HG03097 (cell line): ENCODE results near the gene PELI3.
A peak's percentile ranks its signal among the peaks of the same experiment; 100 is the strongest.
"Not testable (repeated sequence)": the region's sequence is repeated elsewhere in the genome, so short reads cannot be mapped to it uniquely, and the experiment has no call there.

Experiments
- ATAC-seq: cut with Tn5 transposase; IDR thresholded peaks from one replicate; pipeline ENCODE4 v1.9.1; 2021; ENCODE audit not compliant: unreplicated experiment, low FRiP score

The PELI3 gene

GRCh38 chr11:66466225-66467033 lies at the start of gene PELI3:
TSS of gene PELI3 (plus strand) at chr11:66466905. CDS start at chr11:66468129, 1,224 bp downstream.
- ATAC-seq, result peak; percentile 69

GRCh38 chr11:66417000-66417399 lies 49.7 kb upstream of the PELI3 start:
- no peak for ATAC-seq

GRCh38 chr11:66418168-66418985 lies 48.3 kb upstream of the PELI3 start:
- ATAC-seq, result no peak

- no peak for ATAC-seq
Measured at GRCh38 chr11:66418986-66419308, 47.8 kb upstream of the PELI3 start.

GRCh38 chr11:66419825-66420224 lies 46.9 kb upstream of the PELI3 start:
- no peak for ATAC-seq

- ATAC-seq, result no peak
Measured at GRCh38 chr11:66420671-66421476, 45.8 kb upstream of the PELI3 start, which contains the start of gene NPAS4. TSS of gene NPAS4 (plus strand) at chr11:66421035. CDS start at chr11:66421180, 145 bp downstream.

- peak; percentile 78 for ATAC-seq
Measured at GRCh38 chr11:66421492-66422205, 45.1 kb upstream of the PELI3 start.

GRCh38 chr11:66426314-66426713 lies 40.4 kb upstream of the PELI3 start:
- no peak for ATAC-seq

- no peak for ATAC-seq
Measured at GRCh38 chr11:66428933-66429332, 37.8 kb upstream of the PELI3 start.

GRCh38 chr11:66429983-66430602 lies 36.6 kb upstream of the PELI3 start:
- no peak for ATAC-seq

GRCh38 chr11:66431287-66431686 lies 35.4 kb upstream of the PELI3 start:
- ATAC-seq, result not testable (repeated sequence)

GRCh38 chr11:66431871-66432329 lies 34.8 kb upstream of the PELI3 start:
- not testable (repeated sequence) for ATAC-seq

- no peak for ATAC-seq
Measured at GRCh38 chr11:66432597-66432996, 34.1 kb upstream of the PELI3 start.

GRCh38 chr11:66437979-66438503 lies 28.7 kb upstream of the PELI3 start:
- ATAC-seq, result no peak

GRCh38 chr11:66438504-66439466 lies 27.9 kb upstream of the PELI3 start, which contains the start of gene MRPL11:
TSS of gene MRPL11 (minus strand) at chr11:66438848. CDS start at chr11:66438754, 94 bp downstream.
- ATAC-seq, result peak; percentile 83

GRCh38 chr11:66440101-66440939 lies 26.4 kb upstream of the PELI3 start:
- ATAC-seq, result not testable (repeated sequence)

GRCh38 chr11:66440940-66441282 lies 25.8 kb upstream of the PELI3 start:
- ATAC-seq, result not testable (repeated sequence)
